ENCODE results near the gene POR.

The POR gene

GRCh38 chr7:75977743-75978142 is 62.8 kb downstream of the POR start:
- no peak for DNase-seq (ENCODE audit: low read depth in 2 of 2)

GRCh38 chr7:75979759-75980429 is 64.9 kb downstream of the POR start:
- DNase-seq (ENCODE audit: low read depth in 2 of 2) = no peak

- DNase-seq (ENCODE audit: low read depth in 2 of 2) = no peak
Measured at GRCh38 chr7:75980430-75981202, 65.7 kb downstream of the POR start.

- DNase-seq (ENCODE audit: low read depth in 2 of 2) = no peak
Measured at GRCh38 chr7:75981203-75981452, 66.2 kb downstream of the POR start.

- DNase-seq (ENCODE audit: low read depth in 2 of 2) = no peak
Measured at GRCh38 chr7:75981453-75982305, 66.7 kb downstream of the POR start.

- DNase-seq (ENCODE audit: low read depth in 2 of 2) = no peak
Measured at GRCh38 chr7:75982306-75983064, 67.5 kb downstream of the POR start.

- DNase-seq (ENCODE audit: low read depth in 2 of 2) = no peak
Measured at GRCh38 chr7:75983471-75984129, 68.6 kb downstream of the POR start.

- no peak for DNase-seq (ENCODE audit: low read depth in 2 of 2)
Measured at GRCh38 chr7:75984130-75985008, 69.4 kb downstream of the POR start.

- no peak for DNase-seq (ENCODE audit: low read depth in 2 of 2)
Measured at GRCh38 chr7:75985009-75985517, 70.1 kb downstream of the POR start.

GRCh38 chr7:75985518-75986146 is 70.7 kb downstream of the POR start:
- DNase-seq (ENCODE audit: low read depth in 2 of 2) = no peak

GRCh38 chr7:75986147-75986781 is 71.3 kb downstream of the POR start:
- no peak for DNase-seq (ENCODE audit: low read depth in 2 of 2)

- DNase-seq (ENCODE audit: low read depth in 2 of 2) = no peak
Measured at GRCh38 chr7:75987026-75987804, 72.3 kb downstream of the POR start.

- DNase-seq (ENCODE audit: low read depth in 2 of 2) = no peak
Measured at GRCh38 chr7:75987805-75988567, 73.0 kb downstream of the POR start.

- DNase-seq (ENCODE audit: low read depth in 2 of 2) = no peak
Measured at GRCh38 chr7:75988568-75989499, 73.9 kb downstream of the POR start.

- DNase-seq (ENCODE audit: low read depth in 2 of 2) = no peak
Measured at GRCh38 chr7:75989500-75990388, 74.8 kb downstream of the POR start.
